HEK293T (cell line): ENCODE data around the gene SMAP1.

ENCODE experiments used
- BHLHE40 ChIP-seq: fragments of 450-650 bp; IDR thresholded peaks from 2 replicates; pipeline ENCODE4 v1.6.1; 2016; ENCODE audit warnings: mild to moderate bottlenecking, moderate library complexity, borderline replicate concordance
- CTBP1 ChIP-seq: fragments of 450-650 bp; IDR thresholded peaks from 2 replicates; pipeline ENCODE4 v1.6.1; 2016; ENCODE audit warnings: borderline replicate concordance
- FOXK2 ChIP-seq: fragments of 450-650 bp; IDR thresholded peaks from 2 replicates; pipeline ENCODE4 v1.6.1; 2016; ENCODE audit warnings: mild to moderate bottlenecking
- HDGF ChIP-seq: fragments of 450-650 bp; IDR thresholded peaks from 2 replicates; pipeline ENCODE4 v1.6.1; 2017; ENCODE audit warnings: antibody characterized with exemption, borderline replicate concordance
- LEF1 ChIP-seq: fragments of 450-650 bp; IDR thresholded peaks from 2 replicates; pipeline ENCODE4 v1.6.1; 2017; ENCODE audit warnings: mild to moderate bottlenecking, borderline replicate concordance
- SP1 ChIP-seq: fragments of 450-650 bp; IDR thresholded peaks from 2 replicates; pipeline ENCODE4 v1.6.1; 2017
- ZNF384 ChIP-seq: fragments of 450-650 bp; IDR thresholded peaks from 2 replicates; pipeline ENCODE4 v1.6.1; 2016
- TF ChIP-seq, protein P1 (sequence below): fragments of 450-650 bp; IDR thresholded peaks from 2 replicates; pipeline ENCODE4 v1.6.1; 2016

DNA sequence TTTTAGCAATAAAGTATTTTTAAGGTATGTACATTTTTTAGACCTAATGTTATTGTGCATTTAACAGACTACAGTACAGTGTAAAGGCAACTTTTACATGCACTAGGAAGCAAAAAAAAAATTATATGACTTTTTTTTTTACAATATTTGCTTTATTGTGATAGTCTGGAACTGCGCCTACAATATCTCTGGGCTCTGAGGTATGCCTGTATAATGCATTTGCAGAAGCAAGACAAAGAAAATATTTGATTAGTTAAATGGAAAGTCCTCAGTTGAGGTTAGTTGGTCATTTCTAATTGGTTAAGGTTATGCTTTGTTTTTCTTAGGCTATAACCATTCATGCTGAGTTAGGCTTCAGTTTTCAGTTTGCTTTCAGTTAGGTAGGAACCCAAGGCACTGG lies 46.9 kb upstream of the SMAP1 start:
- TF ChIP-seq BHLHE40 (no peak), FOXK2 (no peak), ZNF384 (no peak), HDGF (no peak), LEF1 (no peak), CTBP1 (no peak), SP1 (no peak)
- TF ChIP-seq, protein P1, sequence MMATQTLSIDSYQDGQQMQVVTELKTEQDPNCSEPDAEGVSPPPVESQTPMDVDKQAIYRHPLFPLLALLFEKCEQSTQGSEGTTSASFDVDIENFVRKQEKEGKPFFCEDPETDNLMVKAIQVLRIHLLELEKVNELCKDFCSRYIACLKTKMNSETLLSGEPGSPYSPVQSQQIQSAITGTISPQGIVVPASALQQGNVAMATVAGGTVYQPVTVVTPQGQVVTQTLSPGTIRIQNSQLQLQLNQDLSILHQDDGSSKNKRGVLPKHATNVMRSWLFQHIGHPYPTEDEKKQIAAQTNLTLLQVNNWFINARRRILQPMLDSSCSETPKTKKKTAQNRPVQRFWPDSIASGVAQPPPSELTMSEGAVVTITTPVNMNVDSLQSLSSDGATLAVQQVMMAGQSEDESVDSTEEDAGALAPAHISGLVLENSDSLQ = no peak
